NCI-H146 treated with DMSO at 0.1 percent for 48 hours (cell line): ENCODE measurements around the gene FOXF2.

Experiments
- DNase-seq: peaks from one replicate; lab custom pipeline; 2025; ENCODE audit not compliant: unreplicated experiment; lab: John Stamatoyannopoulos, UW

The FOXF2 gene

DNA sequence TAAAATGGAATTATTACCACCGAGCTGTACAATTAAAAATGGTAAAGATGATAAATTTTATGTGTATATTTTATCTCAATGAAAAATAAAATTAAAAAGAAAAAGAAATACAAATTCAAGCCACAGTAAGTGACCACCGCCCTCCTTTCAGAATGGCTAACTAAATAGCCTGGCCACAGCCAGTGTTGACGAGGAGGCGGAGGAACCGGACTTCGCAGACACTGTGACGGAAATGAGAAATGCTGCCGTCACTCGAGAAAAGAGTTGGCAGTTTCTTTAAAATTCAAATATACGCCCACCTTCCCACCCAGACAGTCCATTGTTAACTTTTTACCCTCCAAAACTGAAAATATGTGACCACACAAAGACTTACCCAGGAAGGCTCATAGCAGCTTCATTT, 50.0 kb downstream of the FOXF2 start:
- no peak for DNase-seq

DNA sequence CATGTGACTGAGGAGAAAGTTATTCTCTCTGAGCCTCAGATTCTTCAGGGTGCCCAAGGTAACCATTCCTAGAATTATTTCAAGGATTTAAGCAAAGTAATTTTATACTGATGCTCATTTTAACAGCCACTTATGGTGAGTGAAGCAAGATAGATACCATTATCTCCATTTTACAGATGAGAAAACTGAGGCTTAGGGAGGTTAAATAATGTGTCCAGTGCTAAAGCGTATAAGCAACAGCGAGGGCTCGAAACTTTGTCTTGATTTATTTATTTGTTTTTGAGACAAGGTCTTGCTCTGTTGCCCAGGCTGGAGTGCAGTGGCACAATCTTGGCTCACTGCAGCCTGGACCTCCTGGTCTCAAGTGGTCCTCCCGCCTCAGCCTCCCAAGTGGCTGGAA, 53.6 kb downstream of the FOXF2 start:
- DNase-seq: no peak
